Tibial nerve (tissue), 3 donors: ENCODE measurements around the gene TXNL4A.

Experiments
- CTCF ChIP-seq, 5 experiments: fragments of 200-600 bp in 3 of 5; fragments of 450-650 bp in 2 of 5; sonication (generic) in 3 of 5; IDR thresholded peaks; one replicate each; pipeline ENCODE4 v1.5.1; 2016 to 2019; ENCODE audit warnings: antibody characterized with exemption in 5 of 5, mild to moderate bottlenecking in 3 of 5, moderate library complexity in 2 of 5
- POLR2A ChIP-seq, 2 donors: fragments of 450-650 bp; IDR thresholded peaks; one replicate each; pipeline ENCODE4 v1.6.1; 2017; ENCODE audit warnings: antibody characterized with exemption in 2 of 2, mild to moderate bottlenecking in 2 of 2, moderate library complexity in 2 of 2

DNA sequence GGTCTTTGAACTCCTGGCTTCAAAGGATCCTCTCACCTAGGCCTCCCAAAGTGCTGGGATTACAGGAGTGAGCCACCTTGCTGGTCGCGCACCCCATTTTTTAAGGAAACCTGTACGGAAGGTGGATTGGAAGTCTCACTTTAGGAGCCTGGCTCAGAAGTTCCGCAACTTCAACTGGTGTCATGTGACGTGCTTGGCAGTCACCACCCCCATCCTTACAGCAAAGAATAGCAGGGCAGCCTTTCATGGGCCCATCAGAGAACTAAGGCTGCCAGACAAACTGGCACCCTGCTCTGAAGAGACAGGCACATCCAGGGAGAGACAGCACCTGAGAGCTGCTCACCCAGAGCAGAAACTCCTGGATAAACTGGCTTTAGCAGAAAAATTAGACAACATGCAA is 33.6 kb downstream of the TXNL4A start:
- TF ChIP-seq CTCF (IDR thresholded peaks at IDR 0.05) (no peak), POLR2A (IDR thresholded peaks at IDR 0.05) (no peak)
